IMR-90 (cell line): Measurements from ENCODE around the gene DUSP3. TPM values are rescaled to one million over a fixed set of nuclear protein-coding genes. Genes with fewer than 3 reads are reported as not detected.

Experiments
- ATAC-seq: fragments of 200-7000 bp; cut with Tn5 transposase; 2 replicates; pipeline ENCODE4 v1.9.1; 2020; ENCODE audit warnings: low read depth, mild to moderate bottlenecking, moderate library complexity
- BruUV-seq: library from RNA; stranded (reverse); fragments of 400-500 nt; replicated peaks from 2 replicates; lab custom pipeline; 2021; lab: Mats Ljungman, UMichigan
- CTCF ChIA-PET: fragments of 300-600 bp; formaldehyde crosslinking; extraction: SDS; loops from one replicate; lab custom pipeline; 2021; ENCODE audit warnings: antibody characterized with exemption; lab: Yijun Ruan, JAX
- POLR2A ChIA-PET: fragments of 300-600 bp; sonication (Branson Sonifier 250); formaldehyde crosslinking; loops from one replicate; lab custom pipeline; 2022; ENCODE audit warnings: antibody characterized with exemption; ENCODE audit not compliant: unreplicated experiment; lab: Charles Lee
- DNase-seq: peaks from one replicate; pipeline ENCODE4 v3.0.0; 2013
- H2AFZ ChIP-seq: replicated peaks from 2 replicates; pipeline ENCODE3; 2013; ENCODE audit warnings: low read length, mild to moderate bottlenecking; ENCODE audit not compliant: poor library complexity
- H2AK5ac ChIP-seq: 2 replicates; pipeline ENCODE4 v1.6.1; 2013; ENCODE audit warnings: low read depth, low read length, inconsistent platforms
- H2AK9ac ChIP-seq: replicated peaks from 2 replicates; pipeline ENCODE3; 2013; ENCODE audit warnings: mild to moderate bottlenecking, low read depth, low read length, moderate library complexity; ENCODE audit not compliant: poor library complexity
- H2BK120ac ChIP-seq: 2 replicates; pipeline ENCODE4 v1.6.1; 2013; ENCODE audit warnings: low read depth, low read length, inconsistent platforms
- H2BK15ac ChIP-seq: 3 replicates; pipeline ENCODE4 v1.6.1; 2013; ENCODE audit warnings: low read depth, low read length, inconsistent platforms
- H2BK20ac ChIP-seq: 2 replicates; pipeline ENCODE4 v1.6.1; 2013; ENCODE audit warnings: low read depth, mild to moderate bottlenecking, inconsistent platforms, low read length, moderate library complexity
- H2BK5ac ChIP-seq: 2 replicates; pipeline ENCODE4 v1.6.1; 2013; ENCODE audit warnings: mild to moderate bottlenecking, low read depth, low read length, inconsistent platforms; ENCODE audit not compliant: poor library complexity, severe bottlenecking
- H3K14ac ChIP-seq: replicated peaks from 2 replicates; pipeline ENCODE4 v1.6.1; 2013; ENCODE audit warnings: low read depth, low read length, inconsistent platforms
- H3K18ac ChIP-seq: 2 replicates; pipeline ENCODE4 v1.6.1; 2013; ENCODE audit warnings: low read depth, low read length, control low read depth
- H3K23ac ChIP-seq: 2 replicates; pipeline ENCODE4 v1.6.1; 2013; ENCODE audit warnings: low read depth, low read length, inconsistent platforms
- H3K27ac ChIP-seq: 2 replicates; pipeline ENCODE4 v1.5.1; 2013; ENCODE audit warnings: mild to moderate bottlenecking, control low read depth, low read length; ENCODE audit not compliant: insufficient read depth
- H3K27me3 ChIP-seq: 2 replicates; pipeline ENCODE4 v1.6.1; 2013; ENCODE audit warnings: low read length; ENCODE audit not compliant: control insufficient read depth, insufficient read depth
- H3K36me3 ChIP-seq: 2 replicates; pipeline ENCODE4 v1.6.1; 2013; ENCODE audit warnings: low read length, mixed read lengths; ENCODE audit not compliant: control insufficient read depth, insufficient read depth
- H3K4ac ChIP-seq: 2 replicates; pipeline ENCODE4 v1.6.1; 2013; ENCODE audit warnings: low read depth, low read length, inconsistent platforms
- H3K4me1 ChIP-seq: 2 replicates; pipeline ENCODE4 v1.6.1; 2013; ENCODE audit warnings: low read length, mixed read lengths; ENCODE audit not compliant: control insufficient read depth, insufficient read depth
- H3K4me2 ChIP-seq: 2 replicates; pipeline ENCODE4 v1.6.1; 2013; ENCODE audit warnings: low read depth, mild to moderate bottlenecking, control low read depth, low read length, moderate library complexity
- H3K4me3 ChIP-seq: 2 replicates; pipeline ENCODE4 v1.5.1; 2013; ENCODE audit warnings: low read depth, mild to moderate bottlenecking, control low read depth, low read length, moderate library complexity; ENCODE audit not compliant: insufficient read depth
- H3K56ac ChIP-seq: 2 replicates; pipeline ENCODE4 v1.6.1; 2013; ENCODE audit warnings: low read length, inconsistent platforms; ENCODE audit not compliant: insufficient read depth; ENCODE audit errors: extremely low read depth
- H3K79me1 ChIP-seq, 2 experiments: 2 replicates each; pipeline ENCODE4 v1.6.1; 2013; ENCODE audit warnings: low read length in 2 of 2, inconsistent platforms in 1 of 2, low read depth in 1 of 2
- H3K9ac ChIP-seq: 2 replicates; pipeline ENCODE4 v1.6.1; 2013; ENCODE audit warnings: low read depth, low read length, control low read depth
- H3K9me1 ChIP-seq: 2 replicates; pipeline ENCODE4 v1.6.1; 2013; ENCODE audit warnings: low read length, inconsistent platforms; ENCODE audit not compliant: insufficient read depth
- H3K9me3 ChIP-seq: 2 replicates; pipeline ENCODE4 v1.6.1; 2013; ENCODE audit warnings: low read length; ENCODE audit not compliant: control insufficient read depth, insufficient read depth
- H4K20me1 ChIP-seq: 2 replicates; pipeline ENCODE4 v1.6.1; 2013; ENCODE audit warnings: low read length, inconsistent platforms; ENCODE audit not compliant: insufficient read depth
- H4K5ac ChIP-seq: 2 replicates; pipeline ENCODE4 v1.6.1; 2013; ENCODE audit warnings: mild to moderate bottlenecking, low read depth, low read length, control low read depth
- H4K8ac ChIP-seq, 2 experiments: 2 replicates each; pipeline ENCODE4 v1.6.1; 2013; ENCODE audit warnings: low read depth in 2 of 2, low read length in 2 of 2, control low read depth in 1 of 2, inconsistent platforms in 1 of 2
- H4K91ac ChIP-seq: 2 replicates; pipeline ENCODE4 v1.6.1; 2013; ENCODE audit warnings: low read depth, low read length, inconsistent platforms; ENCODE audit not compliant: insufficient read depth
- CEBPB ChIP-seq: IDR thresholded peaks from 2 replicates; pipeline ENCODE4 v1.6.1; 2012; ENCODE audit warnings: low read depth, low read length, improper control_type of control experiment
- MAZ ChIP-seq: IDR thresholded peaks from 2 replicates; pipeline ENCODE4 v1.6.1; 2012; ENCODE audit warnings: low read depth, mild to moderate bottlenecking, low read length, improper control_type of control experiment, moderate library complexity, borderline replicate concordance
- RFX5 ChIP-seq: IDR thresholded peaks from 2 replicates; pipeline ENCODE4 v1.8.0; 2012; ENCODE audit warnings: low read depth, mild to moderate bottlenecking, low read length, moderate library complexity
- WGBS, 2 experiments: methylation state at CpG; one replicate each; pipeline versions ENCODE4 v1.1.5 to v1.1.7; 2013; ENCODE audit warnings: missing lambda C conversion rate in 2 of 2; ENCODE audit not compliant: insufficient read length in 1 of 2; ENCODE audit errors: extremely low coverage in 2 of 2; 5-methylcytosine and 5-hydroxymethylcytosine counted together
- dilution Hi-C: fragments of 300-500 bp; cut with HindIII; formaldehyde crosslinking; loops from one replicate; pipeline ENCODE4 v1.14.3; 2018; ENCODE audit warnings: low sequenced_read_pairs; ENCODE audit not compliant: unreplicated experiment
- in situ Hi-C: fragments of 300-500 bp; cut with MboI; formaldehyde crosslinking; loops from 3 replicates; pipeline ENCODE4 v1.14.3; 2019; ENCODE audit warnings: low sequenced_read_pairs, inconsistent platforms, mixed read lengths
- intact Hi-C: fragments of 100-400 bp; cut with micrococcal nuclease; formaldehyde crosslinking; loops from 2 replicates; pipeline ENCODE4 v1.10.0; 2022
- polyA plus RNA-seq, 3 experiments: library from polyadenylated mRNA; depleted of rRNA; stranded (reverse); fragments of >200 nt; gene quantifications; 2 replicates each; pipeline ENCODE4 v1.2.3, GENCODE V29; 2012; ENCODE audit warnings: low replicate concordance in 1 of 3
- total RNA-seq: library from RNA; depleted of rRNA; stranded (reverse); fragments of >200 nt; gene quantifications from 2 replicates; pipeline ENCODE4 v1.2.3, GENCODE V29; 2012

Gene DUSP3
- total and polyA plus RNA-seq, 2 of the 4 experiments (the other 2 are of a cell fraction) = 33.3 to 40.9 TPM

GRCh38 chr17:43720311-43721060 is 58.3 kb downstream of the DUSP3 start:
- Histone ChIP-seq H2AK5ac (peak overlapping the region; percentile 81), H3K14ac (peak overlapping the region; percentile 76), H2BK15ac (peak overlapping the region; percentile 37; the same call in 1 of the 3 replicates), H3K23ac (peak overlapping the region; percentile 85), H3K4me3 (peak overlapping the region; percentile 53), H3K4ac (peak overlapping the region; percentile 85), H3K56ac (peak overlapping the region; percentile 72), H2AFZ (peak overlapping the region; percentile 97), H3K18ac (peak overlapping the region; percentile 88), H2BK20ac (peak overlapping the region; percentile 33; the same call in 1 of the 2 replicates), H2BK5ac (peak overlapping the region; percentile 61), H3K9ac (peak overlapping the region; percentile 87), H3K27ac (peak overlapping the region; percentile 53), H4K5ac (peak overlapping the region; percentile 98), H3K79me1 (no peaks in the 10 kb centered on the region), H2AK9ac (peak overlapping the region; percentile 77), H3K9me1 (peaks cover 13% of the 10 kb centered on the region; the same call in 1 of the 2 replicates), H4K20me1 (no peaks in the 10 kb centered on the region), H3K27me3 (no peaks in the 10 kb centered on the region), H4K8ac (peak overlapping the region; percentile 98), H3K4me2 (peak overlapping the region; percentile 89), H2BK120ac (peak overlapping the region; percentile 64), H3K9me3 (no peaks in the 10 kb centered on the region), H3K36me3 (no peaks in the 10 kb centered on the region), H3K4me1 (peaks cover 12% of the 10 kb centered on the region), H4K91ac (peak overlapping the region; percentile 80)
- in situ Hi-C loops (no loop called here), dilution Hi-C loops (no loop called here), intact Hi-C loops (no loop called here)
- DNase-seq (peak; percentile 43), ATAC-seq (peak; percentile 97)
- CTCF ChIA-PET = no interaction called here
- no peak for TF ChIP-seq RFX5
- TF ChIP-seq CEBPB = no peak
- peak; percentile 53; the same call in 1 of the 2 replicates for TF ChIP-seq MAZ
- 2% methylated on average over 10 of the region's 64 CpGs; no CpG with 5 or more reads in 1 of the 2 experiments for WGBS, 2 experiments
- POLR2A ChIA-PET = no interaction called here
- BruUV-seq = no TSS peak
